ENCODE measurements around the gene KIFC3. TPM values are rescaled to one million over a fixed set of nuclear protein-coding genes. Genes with fewer than 3 reads are reported as not detected.

KIFC3 gene
- total and polyA plus RNA-seq, 7 donors = 2.5 to 31.2 (median 10.0) TPM

DNA sequence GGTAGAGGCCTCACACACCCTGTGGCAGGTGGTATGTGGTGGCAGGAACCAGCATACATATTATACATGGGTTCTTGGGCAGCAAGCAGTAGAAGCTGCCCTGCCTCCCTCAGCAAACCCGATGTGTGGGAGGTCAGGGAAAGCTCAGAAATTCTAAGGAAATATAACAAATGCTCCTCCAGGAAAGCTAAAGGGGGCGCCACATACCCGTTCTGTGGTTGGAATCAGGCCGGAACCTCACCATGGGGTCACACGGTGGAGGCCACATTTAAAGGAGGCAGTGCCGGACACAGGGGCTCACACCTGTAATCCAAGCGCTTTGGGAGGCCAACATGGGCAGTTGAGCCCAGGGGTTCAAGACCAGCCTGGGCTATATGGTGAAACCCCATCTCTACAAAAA, 79.1 kb downstream of the KIFC3 start:
- Histone ChIP-seq H3K4me1 (no peaks in the 10 kb centered on the region), H3K4me3 (no peak overlapping the region), H3K27me3 (no peaks in the 10 kb centered on the region), H3K36me3 (no peaks in the 10 kb centered on the region), H3K9me3 (no peaks in the 10 kb centered on the region), H3K27ac (no peak overlapping the region)
- intact Hi-C loops (cut with DNase I) = no loop called here
- 79 to 80% methylated on average over 7 of the region's 7 CpGs for WGBS, 2 donors
- no peak for DNase-seq
- TF ChIP-seq POLR2A (IDR thresholded peaks at IDR 0.05) = no peak
- no peak for TF ChIP-seq EP300 (IDR thresholded peaks at IDR 0.05)
- no peak for TF ChIP-seq POLR2AphosphoS5 (IDR thresholded peaks at IDR 0.05)
- TF ChIP-seq, protein P1, sequence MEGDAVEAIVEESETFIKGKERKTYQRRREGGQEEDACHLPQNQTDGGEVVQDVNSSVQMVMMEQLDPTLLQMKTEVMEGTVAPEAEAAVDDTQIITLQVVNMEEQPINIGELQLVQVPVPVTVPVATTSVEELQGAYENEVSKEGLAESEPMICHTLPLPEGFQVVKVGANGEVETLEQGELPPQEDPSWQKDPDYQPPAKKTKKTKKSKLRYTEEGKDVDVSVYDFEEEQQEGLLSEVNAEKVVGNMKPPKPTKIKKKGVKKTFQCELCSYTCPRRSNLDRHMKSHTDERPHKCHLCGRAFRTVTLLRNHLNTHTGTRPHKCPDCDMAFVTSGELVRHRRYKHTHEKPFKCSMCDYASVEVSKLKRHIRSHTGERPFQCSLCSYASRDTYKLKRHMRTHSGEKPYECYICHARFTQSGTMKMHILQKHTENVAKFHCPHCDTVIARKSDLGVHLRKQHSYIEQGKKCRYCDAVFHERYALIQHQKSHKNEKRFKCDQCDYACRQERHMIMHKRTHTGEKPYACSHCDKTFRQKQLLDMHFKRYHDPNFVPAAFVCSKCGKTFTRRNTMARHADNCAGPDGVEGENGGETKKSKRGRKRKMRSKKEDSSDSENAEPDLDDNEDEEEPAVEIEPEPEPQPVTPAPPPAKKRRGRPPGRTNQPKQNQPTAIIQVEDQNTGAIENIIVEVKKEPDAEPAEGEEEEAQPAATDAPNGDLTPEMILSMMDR (IDR thresholded peaks at IDR 0.05) = no peak

DNA sequence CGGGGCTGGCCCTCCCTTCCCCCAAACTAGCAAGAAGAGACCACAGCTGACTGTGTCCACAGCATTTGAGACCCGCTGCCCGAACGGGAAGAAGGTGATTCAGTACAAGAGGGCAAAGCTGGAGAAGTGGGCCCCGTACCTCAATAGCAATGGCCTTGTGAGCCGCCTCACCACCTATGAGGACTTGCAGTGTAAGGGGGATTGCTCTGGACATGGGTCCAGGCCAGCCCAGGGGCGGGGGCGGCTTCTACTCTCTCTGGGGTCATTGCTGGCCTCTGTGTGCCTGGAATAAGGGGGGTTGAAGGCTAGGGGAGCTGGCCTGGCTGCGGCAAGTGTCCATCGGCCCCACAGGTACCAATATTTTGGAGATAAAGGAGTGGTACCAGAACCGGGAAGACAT, 79.6 kb downstream of the KIFC3 start:
- intact Hi-C loops (cut with DNase I) = no loop called here
- TF ChIP-seq POLR2AphosphoS5 (IDR thresholded peaks at IDR 0.05) (no peak), POLR2A (IDR thresholded peaks at IDR 0.05) (no peak), EP300 (IDR thresholded peaks at IDR 0.05) (no peak)
- TF ChIP-seq, protein P1 (IDR thresholded peaks at IDR 0.05) = no peak
- Histone ChIP-seq H3K4me3 (no peak overlapping the region), H3K4me1 (no peaks in the 10 kb centered on the region), H3K27ac (no peak overlapping the region), H3K9me3 (no peaks in the 10 kb centered on the region), H3K36me3 (no peaks in the 10 kb centered on the region), H3K27me3 (no peaks in the 10 kb centered on the region)
- 78 to 83% methylated on average over 11 of the region's 11 CpGs for WGBS, 2 donors
- DNase-seq = no peak

DNA sequence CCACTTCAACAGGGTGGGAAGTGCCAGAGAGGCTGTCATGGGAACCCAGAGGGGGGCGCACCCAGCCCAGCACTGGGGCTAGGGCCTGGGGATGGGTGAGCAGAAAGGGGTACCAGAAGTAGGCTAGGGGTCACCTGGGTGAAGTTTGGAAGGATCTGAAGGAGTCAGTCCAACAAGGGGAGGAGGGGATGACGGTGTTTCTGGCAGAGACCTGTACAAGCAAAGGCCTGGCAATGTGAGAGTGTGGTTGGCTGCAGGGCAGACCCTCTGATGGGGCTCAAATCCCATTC, 80.1 kb downstream of the KIFC3 start:
- Histone ChIP-seq H3K4me3 (no peak overlapping the region), H3K4me1 (no peaks in the 10 kb centered on the region), H3K27ac (no peak overlapping the region), H3K36me3 (no peaks in the 10 kb centered on the region), H3K9me3 (no peaks in the 10 kb centered on the region), H3K27me3 (no peaks in the 10 kb centered on the region)
- 92 to 94% methylated on average over 2 of the region's 2 CpGs for WGBS, 2 donors
- no peak for DNase-seq
- no peak for TF ChIP-seq POLR2AphosphoS5 (IDR thresholded peaks at IDR 0.05)
- no peak for TF ChIP-seq EP300 (IDR thresholded peaks at IDR 0.05)
- TF ChIP-seq POLR2A (IDR thresholded peaks at IDR 0.05) = no peak
- TF ChIP-seq, protein P1 (IDR thresholded peaks at IDR 0.05) = no peak
- intact Hi-C loops (cut with DNase I) = no loop called here

DNA sequence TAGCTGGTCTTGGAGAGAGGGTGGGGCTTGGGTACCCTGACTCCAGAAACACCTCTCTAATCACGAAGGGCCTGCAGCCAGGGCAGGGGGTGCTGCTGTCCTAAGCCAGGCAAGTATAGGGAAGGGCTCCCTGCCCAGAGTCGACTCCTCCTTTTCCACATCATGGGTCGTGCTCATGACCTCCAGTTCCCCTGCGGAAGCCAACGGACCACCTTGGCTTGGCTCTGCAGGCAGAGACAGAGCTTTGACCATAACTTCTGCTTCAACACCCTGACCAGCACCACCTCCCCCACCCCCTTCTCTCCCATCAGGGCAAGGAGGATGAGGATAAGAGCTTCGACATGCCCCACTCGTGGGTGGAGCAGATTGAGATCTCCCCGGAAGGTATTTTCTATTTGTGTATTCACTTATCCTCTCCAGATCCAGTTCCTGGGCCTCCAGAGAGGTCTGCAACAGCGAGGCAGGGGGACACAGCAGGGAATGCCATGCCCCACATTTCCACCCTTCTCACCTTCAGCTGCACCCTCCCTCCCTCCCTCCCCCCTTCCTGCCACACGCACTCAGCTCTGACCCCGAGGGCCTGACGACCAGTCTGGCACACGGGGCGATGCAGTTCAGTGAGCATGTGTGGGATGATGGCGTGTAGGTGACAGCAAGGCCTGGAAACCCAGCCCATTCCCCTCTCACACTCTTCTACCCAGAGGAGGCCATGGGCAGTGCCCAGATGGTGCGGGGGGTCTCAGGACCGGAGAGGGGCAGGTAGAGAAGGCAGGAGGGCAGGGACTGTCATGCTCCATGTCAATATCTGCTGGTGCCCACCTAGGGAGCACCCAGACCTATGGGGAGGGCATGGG, 80.7 kb downstream of the KIFC3 start:
- H3K9me3 ChIP-seq = no peaks in the 10 kb centered on the region
- intact Hi-C loops (cut with DNase I) = no loop called here
- H3K4me3 ChIP-seq = no peak overlapping the region
- no peak for TF ChIP-seq EP300 (IDR thresholded peaks at IDR 0.05)
- TF ChIP-seq POLR2AphosphoS5 (IDR thresholded peaks at IDR 0.05) = no peak
- no peak for TF ChIP-seq POLR2A (IDR thresholded peaks at IDR 0.05)
- TF ChIP-seq, protein P1 (IDR thresholded peaks at IDR 0.05) = no peak
- no peak overlapping the region for H3K27ac ChIP-seq
- no peaks in the 10 kb centered on the region for H3K27me3 ChIP-seq
- no peak for DNase-seq
- H3K36me3 ChIP-seq = no peaks in the 10 kb centered on the region
- no peaks in the 10 kb centered on the region for H3K4me1 ChIP-seq
- 75 to 80% methylated on average over 17 of the region's 17 CpGs for WGBS, 2 donors

DNA sequence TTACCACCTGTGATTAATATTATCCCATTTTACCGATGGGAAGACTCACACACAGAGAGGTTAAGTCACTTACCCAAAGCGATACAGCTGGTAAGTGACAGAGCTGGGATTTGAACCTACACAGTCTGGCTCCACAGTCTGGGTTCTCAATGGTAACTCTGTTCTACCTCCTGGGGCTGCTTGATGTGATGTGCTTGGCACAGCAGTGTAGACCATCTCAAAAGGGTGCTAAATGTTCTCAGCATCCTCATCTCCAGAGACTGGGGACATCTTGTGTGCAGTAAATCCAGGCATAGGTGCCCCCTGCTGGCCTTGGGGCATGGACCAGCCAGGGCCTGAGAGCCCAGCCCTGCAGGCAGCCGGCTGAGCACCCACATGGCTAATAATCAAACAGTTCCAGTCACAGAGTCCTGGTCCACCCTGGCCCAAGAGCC, 82.1 kb downstream of the KIFC3 start:
- 60 to 68% methylated on average over 3 of the region's 3 CpGs for WGBS, 2 donors
- no peaks in the 10 kb centered on the region for H3K36me3 ChIP-seq
- no peak for DNase-seq
- TF ChIP-seq, protein P1 (IDR thresholded peaks at IDR 0.05) = no peak
- TF ChIP-seq POLR2A (IDR thresholded peaks at IDR 0.05) (no peak), POLR2AphosphoS5 (IDR thresholded peaks at IDR 0.05) (no peak), EP300 (IDR thresholded peaks at IDR 0.05) (no peak)
- no peak overlapping the region for H3K4me3 ChIP-seq
- no peaks in the 10 kb centered on the region for H3K9me3 ChIP-seq
- H3K27ac ChIP-seq = no peak overlapping the region
- no peaks in the 10 kb centered on the region for H3K27me3 ChIP-seq
- intact Hi-C loops (cut with DNase I) = no loop called here
- H3K4me1 ChIP-seq = no peaks in the 10 kb centered on the region

Data from sigmoid colon (tissue), 7 donors.